HG02678 (cell line): ENCODE data around the gene MUC2.

Experiments used
- ATAC-seq: cut with Tn5 transposase; IDR thresholded peaks from one replicate; pipeline ENCODE4 v1.9.1; 2021; ENCODE audit warnings: mild to moderate bottlenecking, moderate library complexity; ENCODE audit not compliant: unreplicated experiment

Gene MUC2

DNA sequence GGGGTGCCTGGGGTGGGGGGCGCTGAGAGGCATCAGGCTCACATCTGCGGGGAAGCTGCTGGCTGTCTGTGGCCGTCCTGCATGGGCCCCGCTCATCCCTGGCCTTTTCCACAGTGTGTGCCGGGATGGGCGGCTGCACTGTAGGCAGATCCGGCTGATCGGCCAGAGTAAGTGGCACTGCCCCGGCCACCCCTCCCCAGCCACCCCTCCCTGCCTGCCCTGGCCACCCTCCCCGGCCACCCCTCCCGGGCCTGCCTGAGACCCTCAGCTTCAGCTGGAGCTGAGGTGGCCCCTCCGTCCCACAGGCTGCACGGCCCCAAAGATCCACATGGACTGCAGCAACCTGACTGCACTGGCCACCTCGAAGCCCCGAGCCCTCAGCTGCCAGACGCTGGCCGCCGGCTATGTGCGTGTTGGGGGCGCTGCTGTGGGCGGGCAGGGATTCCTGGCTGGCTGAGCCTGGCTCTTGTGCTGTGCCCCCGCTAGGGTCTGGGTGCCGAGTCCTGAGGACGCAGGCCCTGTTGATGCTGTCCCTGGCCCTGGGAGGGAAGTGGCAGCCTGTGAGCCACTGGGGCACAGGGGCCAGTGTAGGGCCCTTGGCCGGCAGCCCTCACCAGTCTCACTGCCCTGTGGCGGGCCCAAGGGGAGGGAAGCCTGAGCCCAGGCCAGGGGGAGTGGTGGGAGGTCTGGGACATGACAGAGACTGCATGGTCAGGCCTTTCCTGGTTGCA is 10.9 kb downstream of the MUC2 start:
- no peak for ATAC-seq

DNA sequence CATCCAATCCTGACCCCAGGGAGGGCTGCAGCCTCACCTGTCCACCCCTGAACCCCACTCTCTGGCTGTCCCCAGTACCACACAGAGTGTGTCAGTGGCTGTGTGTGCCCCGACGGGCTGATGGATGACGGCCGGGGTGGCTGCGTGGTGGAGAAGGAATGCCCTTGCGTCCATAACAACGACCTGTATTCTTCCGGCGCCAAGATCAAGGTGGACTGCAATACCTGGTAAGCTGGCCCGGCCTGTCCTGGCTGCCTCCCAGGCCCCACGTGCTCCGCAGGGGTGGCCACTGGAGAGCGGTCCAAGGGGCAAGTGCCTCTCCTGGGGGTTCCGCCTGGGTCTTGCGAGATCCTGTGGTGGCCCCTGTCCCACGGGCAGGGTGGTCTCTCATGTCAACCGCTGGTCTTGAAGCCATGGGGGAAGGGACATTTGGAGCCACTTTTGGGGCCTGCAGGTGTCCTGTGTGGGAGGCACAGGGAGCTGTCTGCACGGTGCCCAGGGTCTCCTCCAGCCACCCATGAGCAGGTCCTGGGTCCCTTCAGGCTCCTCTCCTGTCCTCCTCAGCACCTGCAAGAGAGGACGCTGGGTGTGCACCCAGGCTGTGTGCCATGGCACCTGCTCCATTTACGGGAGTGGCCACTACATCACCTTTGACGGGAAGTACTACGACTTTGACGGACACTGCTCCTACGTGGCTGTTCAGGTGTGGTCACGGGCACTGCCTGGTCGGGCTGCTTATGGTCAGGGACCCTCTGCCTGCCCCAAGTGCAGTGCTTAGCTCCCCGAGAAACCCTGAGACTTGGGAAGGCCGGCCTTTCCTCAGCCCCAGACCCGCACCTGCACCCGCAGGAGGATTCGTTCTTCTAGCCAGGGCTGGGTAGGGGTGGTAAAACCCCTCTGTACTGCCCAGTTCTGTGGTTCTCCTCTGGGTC is 11.8 kb downstream of the MUC2 start:
- ATAC-seq = no peak

- no peak for ATAC-seq
These were observed 12.7 kb downstream of the MUC2 start for GRCh38 chr11:1087279-1087960.

GRCh38 chr11:1087961-1088926 is 13.6 kb downstream of the MUC2 start:
- no peak for ATAC-seq

GRCh38 chr11:1088927-1089737 is 14.5 kb downstream of the MUC2 start:
- ATAC-seq = no peak

GRCh38 chr11:1089738-1090599 is 15.3 kb downstream of the MUC2 start:
- ATAC-seq = no peak

- no peak for ATAC-seq
These were observed 16.1 kb downstream of the MUC2 start for GRCh38 chr11:1090600-1091331.

DNA sequence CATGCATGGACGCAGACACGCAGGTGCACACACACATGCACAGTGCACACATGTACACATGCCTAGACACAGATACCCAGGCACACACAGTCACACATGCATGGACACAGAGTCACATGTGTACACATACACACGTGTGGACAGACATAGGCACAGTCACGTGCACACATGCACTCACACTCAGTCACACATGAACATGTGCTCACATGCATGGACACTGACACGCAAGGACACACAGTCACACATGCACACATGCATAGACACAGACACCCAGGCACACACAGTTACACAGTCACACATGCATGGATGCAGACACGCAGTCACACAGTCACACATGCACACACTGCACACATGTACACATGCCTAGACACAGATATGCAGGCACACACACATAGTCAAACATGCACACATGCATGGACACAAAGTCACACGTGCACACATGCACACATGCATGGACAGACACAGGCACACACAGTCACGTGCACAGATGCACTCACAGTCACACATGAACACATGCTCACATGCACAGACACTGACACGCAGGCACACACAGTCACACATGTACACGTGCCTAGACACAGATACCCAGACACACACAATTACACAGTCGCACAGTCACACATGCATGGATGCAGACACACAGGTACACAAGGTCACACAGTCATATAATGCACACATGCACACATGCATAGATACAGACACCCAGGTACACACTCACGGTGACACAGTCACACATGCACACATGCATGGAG is 16.8 kb downstream of the MUC2 start:
- no peak for ATAC-seq

- no peak for ATAC-seq
These were observed 17.5 kb downstream of the MUC2 start for GRCh38 chr11:1092145-1092670.

GRCh38 chr11:1092919-1093318 is 18.2 kb downstream of the MUC2 start:
- ATAC-seq = no peak

GRCh38 chr11:1099519-1100355 is 25.1 kb downstream of the MUC2 start:
- ATAC-seq = no peak

- no peak for ATAC-seq
These were observed 26.0 kb downstream of the MUC2 start for GRCh38 chr11:1100417-1101245.

DNA sequence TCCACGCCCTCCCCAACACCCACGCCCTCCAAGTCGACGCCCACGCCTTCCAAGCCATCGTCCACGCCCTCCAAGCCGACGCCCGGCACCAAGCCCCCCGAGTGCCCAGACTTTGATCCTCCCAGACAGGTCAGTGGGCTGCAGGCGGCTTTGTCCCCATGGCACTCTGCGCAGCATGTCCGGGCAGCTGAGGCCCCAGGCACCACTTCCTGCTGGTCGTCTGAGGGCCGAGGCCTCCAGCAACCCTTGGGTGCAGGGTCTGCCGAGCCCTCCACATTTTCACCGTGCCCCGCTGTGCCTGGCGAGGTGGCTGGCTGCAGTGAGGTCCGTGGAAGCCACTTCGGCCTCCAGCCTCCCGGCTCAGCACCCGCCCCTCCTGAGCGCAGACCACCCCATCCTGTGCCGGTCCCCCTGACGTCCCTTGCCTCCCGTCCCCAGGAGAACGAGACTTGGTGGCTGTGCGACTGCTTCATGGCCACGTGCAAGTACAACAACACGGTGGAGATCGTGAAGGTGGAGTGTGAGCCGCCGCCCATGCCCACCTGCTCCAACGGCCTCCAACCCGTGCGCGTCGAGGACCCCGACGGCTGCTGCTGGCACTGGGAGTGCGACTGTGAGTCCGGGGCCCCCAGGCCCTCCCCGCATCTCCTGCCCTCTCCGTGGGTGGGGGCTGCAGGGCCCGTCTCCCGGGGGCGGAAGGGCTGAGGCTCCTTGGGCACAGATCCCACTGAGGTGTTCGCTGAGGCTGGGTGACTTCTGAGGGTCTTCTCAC is 26.8 kb downstream of the MUC2 start:
- no peak for ATAC-seq

DNA sequence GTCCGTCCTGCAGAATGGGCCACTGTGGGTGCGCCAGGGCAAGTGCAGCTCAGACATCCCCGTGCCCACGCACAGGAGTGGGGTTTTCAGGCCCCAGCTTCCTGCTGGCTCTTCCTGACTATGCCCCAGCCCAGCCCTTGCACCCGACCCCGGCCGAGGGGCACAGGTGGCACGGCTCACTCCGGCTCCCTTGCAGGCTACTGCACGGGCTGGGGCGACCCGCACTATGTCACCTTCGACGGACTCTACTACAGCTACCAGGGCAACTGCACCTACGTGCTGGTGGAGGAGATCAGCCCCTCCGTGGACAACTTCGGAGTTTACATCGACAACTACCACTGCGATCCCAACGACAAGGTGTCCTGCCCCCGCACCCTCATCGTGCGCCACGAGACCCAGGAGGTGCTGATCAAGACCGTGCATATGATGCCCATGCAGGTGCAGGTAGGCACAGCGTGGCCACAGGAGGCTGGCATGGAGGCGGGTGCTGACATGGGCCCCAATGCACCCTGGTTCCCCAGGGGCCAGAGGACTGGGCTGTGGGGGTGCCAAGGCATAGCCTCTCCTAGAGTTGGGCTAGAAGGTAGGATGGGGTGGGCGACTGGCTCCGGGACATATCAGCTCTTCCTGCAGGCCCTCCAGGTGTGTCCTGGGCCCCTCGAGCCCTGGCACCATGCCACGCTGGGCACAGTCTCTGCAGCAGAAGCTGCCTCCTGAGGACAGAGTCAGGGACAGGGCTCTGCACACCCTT is 27.7 kb downstream of the MUC2 start:
- no peak for ATAC-seq
